OCI-LY7 (cell line): ENCODE data around the gene CNPPD1.

ENCODE experiments used
- EZH2phosphoT487 ChIP-seq: fragments of 200-600 bp; sonication (generic); IDR thresholded peaks from 2 replicates; pipeline ENCODE4 v1.6.1; 2018; ENCODE audit warnings: low read depth, borderline replicate concordance, mild to moderate bottlenecking, mixed run types, antibody characterized with exemption, low read length, moderate library complexity, mixed read lengths
- TF ChIP-seq, protein P1 (sequence below): fragments of 200-600 bp; sonication (generic); conservative IDR thresholded peaks from 2 replicates; pipeline ENCODE4 v1.5.1; 2014; ENCODE audit warnings: mild to moderate bottlenecking, antibody characterized with exemption, low read length, moderate library complexity, mixed read lengths

DNA sequence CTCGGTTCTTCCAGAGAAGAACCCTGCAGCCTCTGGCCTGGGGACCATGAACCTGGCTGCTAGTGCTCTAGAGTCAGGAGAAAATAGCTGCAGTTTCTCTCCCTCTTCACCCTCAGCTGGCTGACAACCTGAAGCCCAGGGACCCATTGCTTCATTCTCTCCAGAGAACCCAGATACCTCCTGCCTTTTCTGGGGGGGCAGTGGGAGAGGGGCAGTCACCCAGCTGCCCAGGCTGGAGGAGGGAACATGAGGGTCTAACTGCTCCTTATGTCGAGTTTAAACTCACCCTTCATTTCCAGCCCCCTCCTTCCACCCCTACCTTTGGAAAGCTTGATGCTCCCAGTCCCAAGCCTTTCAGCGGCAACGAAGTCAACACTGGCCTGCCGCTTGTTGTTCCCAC, 22.2 kb upstream of the CNPPD1 start:
- TF ChIP-seq, protein P1, sequence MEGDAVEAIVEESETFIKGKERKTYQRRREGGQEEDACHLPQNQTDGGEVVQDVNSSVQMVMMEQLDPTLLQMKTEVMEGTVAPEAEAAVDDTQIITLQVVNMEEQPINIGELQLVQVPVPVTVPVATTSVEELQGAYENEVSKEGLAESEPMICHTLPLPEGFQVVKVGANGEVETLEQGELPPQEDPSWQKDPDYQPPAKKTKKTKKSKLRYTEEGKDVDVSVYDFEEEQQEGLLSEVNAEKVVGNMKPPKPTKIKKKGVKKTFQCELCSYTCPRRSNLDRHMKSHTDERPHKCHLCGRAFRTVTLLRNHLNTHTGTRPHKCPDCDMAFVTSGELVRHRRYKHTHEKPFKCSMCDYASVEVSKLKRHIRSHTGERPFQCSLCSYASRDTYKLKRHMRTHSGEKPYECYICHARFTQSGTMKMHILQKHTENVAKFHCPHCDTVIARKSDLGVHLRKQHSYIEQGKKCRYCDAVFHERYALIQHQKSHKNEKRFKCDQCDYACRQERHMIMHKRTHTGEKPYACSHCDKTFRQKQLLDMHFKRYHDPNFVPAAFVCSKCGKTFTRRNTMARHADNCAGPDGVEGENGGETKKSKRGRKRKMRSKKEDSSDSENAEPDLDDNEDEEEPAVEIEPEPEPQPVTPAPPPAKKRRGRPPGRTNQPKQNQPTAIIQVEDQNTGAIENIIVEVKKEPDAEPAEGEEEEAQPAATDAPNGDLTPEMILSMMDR, result no peak
- TF ChIP-seq EZH2phosphoT487, result no peak
